ENCODE results near the gene NDUFA13.

The NDUFA13 gene

GRCh38 chr19:19549804-19550464 lies 33.9 kb downstream of the NDUFA13 start:
- no peak for DNase-seq

DNA sequence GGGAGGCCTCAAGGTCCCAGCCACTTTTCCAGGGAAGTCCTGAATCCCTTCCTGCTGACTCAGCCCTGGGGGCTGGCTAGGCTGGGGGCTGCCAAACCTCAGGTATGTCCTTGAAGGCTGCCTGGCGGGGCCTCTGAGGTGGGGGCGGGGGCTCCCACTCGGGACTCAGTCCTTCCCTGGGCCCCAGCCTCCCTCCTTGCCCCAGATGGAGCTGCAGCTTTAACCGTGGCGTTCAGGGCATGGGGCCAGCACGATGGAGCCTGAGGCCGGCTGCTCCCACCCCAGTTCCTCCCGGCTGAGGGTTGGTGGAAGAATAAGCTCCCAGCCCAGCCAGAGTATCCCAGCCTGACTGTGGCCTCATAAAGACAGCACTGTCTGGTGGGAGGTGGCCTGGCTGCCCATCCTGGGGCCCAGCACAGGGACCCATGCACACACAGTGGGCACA lies 34.5 kb downstream of the NDUFA13 start:
- DNase-seq = no peak

DNA sequence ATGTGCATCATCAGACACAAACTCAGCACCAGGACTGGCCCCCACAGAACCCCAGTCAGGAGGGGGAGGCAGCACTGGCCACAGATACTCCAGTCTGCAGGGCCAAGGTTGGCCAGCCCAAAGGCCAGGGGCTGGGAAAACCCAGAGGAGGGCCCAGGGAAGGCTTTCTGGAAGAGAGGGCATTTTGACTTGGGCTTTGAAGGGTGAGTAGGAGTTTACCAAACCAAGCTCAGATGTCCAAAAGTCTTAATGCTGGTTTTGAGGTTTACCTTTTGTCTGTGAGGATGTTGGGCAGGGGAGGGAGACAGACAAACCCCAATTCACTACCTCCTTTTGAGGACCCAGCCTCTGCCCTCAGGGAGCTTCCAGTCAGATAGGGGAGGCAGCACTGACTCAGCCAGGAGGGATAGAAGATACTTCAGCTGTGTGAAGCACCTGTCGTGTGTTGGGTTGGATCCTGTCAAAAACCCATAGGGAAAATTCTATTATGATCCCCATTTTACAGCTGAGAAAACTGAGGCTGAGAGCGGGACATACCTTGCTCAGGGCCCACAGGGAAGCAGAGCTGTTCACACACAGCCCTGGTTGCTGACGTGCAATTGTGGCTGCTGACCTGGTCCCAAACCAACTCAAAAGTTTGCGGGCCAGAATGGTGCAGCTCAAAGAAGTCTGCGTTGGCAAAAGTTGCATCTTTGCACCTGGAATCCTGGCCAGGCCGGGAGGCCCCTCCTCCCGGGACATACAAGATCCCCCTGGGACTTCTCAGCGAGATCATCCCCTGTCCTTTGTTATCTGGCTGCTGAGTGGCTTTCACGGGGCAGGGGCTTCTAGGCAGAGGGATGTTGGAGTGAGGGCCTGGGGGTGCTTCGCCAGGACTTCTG lies 35.2 kb downstream of the NDUFA13 start:
- DNase-seq = no peak

- no peak for DNase-seq
Observed at GRCh38 chr19:19551853-19552192, 35.8 kb downstream of the NDUFA13 start.

DNA sequence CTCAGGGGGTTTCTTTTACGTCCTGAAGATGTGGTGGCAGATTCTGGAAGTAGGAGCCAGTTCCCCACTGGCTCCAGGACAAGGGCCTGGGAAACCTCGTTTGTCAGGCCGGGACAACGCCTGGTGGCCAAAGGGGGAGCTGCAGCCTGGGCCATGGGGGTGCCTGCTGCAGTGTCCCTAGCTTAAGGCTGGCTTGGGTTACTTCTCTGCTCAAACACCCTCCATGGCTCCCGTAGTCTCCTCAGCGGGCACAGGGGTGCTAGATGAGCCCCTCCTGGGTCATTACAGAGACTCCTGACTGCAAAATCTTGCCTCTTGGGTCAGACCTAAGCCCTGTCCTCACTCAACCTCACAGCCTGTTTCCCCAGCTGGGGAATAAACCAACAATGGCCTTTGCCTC lies 36.8 kb downstream of the NDUFA13 start:
- DNase-seq = no peak

GRCh38 chr19:19553670-19554069 lies 37.6 kb downstream of the NDUFA13 start:
- no peak for DNase-seq

- peak; percentile 67 to 69 for DNase-seq
Observed at GRCh38 chr19:19554074-19555023, 38.3 kb downstream of the NDUFA13 start.

GRCh38 chr19:19558055-19558454 lies 42.0 kb downstream of the NDUFA13 start:
- DNase-seq = no peak

DNA sequence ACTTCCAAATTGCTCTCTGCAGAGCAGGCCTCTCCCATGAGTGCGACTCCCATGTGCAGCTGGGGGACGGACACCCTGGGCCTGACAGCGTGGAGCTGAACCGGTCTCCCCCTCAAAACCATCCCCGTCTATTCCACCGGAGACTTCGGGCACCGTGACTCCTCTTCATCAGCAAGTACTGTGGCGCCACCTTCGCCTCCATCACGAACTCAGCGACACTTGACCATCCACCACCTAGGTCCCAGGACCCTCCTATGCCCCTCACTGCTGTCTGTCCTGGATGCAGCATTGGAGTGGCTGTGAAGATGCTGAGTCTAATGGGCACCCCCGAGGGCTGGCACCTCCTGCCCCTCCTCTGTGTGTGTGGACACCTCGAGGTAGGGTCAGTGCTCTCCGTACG lies 42.6 kb downstream of the NDUFA13 start:
- DNase-seq = no peak

DNA sequence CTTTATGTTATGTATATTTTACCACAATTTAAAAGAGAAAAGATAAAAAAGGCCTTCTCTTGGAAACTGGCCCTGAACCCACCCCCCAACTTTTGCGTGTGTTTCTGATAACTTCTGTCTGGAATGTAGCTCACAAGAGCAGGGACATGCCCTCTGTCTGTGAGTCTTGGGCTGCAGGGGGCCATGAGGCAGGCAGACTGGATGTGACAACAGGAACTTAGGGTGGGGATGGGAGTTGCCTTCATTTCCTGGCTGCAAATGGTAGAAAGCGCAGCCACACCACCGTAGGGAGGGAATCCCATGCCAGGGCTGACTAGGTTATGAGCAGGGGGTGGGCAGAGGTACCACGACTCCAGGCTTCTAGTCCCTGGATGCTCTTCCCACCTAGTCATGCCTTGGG lies 43.9 kb downstream of the NDUFA13 start:
- no peak for DNase-seq

DNA sequence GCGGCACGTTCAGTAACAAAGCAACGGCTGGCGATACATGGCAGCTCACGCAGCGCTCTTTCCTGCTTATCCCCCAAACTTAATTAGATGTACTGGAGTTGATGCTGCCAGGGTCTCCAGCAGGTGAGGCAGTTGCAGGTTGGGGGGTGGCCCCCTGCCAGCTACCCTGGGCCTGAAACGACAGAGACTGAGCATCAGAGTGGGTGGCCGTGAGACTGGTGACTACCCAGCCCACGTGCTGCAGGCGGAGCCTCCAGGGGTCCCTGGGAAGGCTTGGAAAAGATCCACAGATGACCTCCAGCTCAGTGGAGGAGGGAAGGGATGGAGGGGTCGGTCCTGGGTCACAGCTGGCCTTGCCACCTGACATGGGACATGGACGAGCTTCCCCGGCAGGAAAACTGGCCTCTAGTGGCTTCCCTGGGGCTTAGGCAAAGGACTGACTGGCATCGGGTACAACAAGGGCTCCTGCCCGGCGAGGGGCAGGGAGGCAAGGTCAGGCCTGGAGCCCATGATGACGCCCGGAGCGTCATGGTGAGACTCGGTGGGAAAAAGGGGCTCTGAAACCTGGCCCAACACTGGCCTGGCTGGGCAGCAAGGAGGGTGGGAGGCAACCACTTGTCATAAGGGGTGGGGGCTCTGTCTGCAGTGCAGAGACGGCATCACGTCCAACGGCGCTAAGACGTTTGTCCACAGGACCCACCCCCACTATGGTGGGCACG lies 46.1 kb downstream of the NDUFA13 start:
- DNase-seq = no peak

DNA sequence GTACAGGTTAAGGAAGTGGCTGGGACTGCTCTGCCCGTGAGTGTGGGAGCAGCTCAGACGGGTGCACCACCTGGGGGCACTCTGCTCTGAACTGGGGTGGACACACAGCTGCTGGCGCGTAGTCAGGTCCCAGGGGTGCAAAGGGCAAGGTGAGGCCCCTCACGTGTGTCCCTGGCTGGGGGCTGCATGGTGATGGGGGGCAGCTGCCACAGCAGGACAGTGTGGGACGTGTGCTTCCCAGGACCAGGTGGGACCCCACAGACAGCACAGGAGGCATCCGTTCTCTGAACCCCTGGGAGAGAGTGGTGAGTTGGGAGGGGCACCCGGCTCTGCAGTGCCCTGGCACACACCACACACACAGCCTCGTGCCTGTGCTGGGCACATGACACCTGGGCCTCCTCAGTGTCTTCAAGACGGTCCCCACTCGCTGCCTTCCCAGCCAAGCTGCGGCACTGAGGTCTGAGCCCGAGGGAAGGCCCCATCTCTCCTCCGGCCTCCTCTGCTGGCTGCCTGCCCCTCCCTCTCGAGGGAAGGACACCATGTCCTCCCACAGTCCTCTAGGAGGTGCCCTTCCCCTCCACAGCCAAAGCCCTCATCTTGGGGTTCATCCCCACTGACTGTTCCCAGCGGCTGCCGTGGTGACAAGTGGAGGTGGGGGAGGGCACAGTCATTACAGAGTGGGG lies 46.8 kb downstream of the NDUFA13 start:
- DNase-seq = no peak

GRCh38 chr19:19563348-19563848 lies 47.4 kb downstream of the NDUFA13 start:
- no peak for DNase-seq

GRCh38 chr19:19566306-19566705 lies 50.3 kb downstream of the NDUFA13 start:
- DNase-seq = no peak

- DNase-seq = no peak
Observed at GRCh38 chr19:19567391-19567790, 51.4 kb downstream of the NDUFA13 start.

DNA sequence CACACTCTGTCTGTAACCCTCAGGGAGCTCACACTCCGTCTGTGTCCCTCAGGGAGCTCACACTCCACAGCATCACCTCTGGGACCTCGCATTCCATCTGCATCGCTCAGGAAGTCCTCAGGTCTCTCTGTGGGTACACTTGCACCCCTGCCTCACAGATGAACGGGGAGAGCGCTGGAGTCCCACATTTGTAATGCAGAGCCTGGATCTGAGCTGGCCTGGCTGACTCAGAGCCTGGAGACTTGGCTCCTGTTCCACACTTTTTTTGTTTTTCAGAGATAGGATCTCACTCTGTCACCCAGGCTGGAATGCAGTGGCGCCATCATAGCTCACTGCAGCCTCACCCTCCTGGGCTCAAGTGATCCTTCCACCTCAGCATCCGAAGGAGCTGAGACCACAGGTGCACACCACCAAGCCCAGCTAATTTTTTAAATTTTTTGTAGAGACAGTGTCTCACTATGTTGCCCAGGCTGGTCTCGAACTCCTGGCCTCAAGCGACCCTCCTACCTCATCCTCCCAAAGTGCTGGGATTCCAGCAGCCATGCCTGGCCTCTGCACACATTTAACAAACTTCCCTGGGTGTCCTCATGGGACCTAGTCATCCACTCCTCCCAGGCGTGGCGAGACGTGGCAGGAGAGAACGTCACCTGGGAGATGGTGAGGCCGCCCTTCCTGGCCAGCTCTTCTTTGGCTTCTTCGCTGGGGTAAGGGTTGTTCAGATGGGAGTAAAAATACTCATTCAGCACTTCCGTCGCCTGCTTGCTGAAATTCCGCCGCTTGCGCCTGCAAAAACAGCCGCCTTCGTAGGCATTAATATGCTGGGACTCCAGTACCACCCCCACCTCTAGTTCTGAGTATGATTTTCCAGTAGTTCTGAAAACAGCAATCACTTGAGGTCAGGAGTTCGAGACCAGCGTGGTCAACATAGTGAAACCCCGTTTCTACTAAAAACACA lies 53.1 kb downstream of the NDUFA13 start:
- DNase-seq = no peak

DNA sequence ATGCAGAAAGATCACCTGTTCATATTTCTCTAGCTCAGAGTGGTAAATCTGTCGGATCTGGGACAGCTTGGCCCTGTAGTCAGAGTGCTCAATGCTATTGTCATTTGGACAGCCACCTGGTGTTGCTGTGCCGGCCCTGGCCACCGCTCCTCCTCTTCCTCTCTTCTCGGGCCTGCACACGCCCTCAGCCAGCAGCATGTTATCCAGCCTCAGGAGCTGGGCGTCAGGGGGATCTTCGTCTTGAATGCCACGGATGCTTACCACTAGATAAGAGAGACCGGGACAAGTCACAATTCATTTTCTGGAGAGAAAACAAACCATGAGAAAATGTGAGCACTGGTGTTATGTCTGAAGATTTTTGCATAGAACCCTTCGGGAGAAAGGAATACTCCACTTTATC lies 54.5 kb downstream of the NDUFA13 start:
- DNase-seq = no peak

DNA sequence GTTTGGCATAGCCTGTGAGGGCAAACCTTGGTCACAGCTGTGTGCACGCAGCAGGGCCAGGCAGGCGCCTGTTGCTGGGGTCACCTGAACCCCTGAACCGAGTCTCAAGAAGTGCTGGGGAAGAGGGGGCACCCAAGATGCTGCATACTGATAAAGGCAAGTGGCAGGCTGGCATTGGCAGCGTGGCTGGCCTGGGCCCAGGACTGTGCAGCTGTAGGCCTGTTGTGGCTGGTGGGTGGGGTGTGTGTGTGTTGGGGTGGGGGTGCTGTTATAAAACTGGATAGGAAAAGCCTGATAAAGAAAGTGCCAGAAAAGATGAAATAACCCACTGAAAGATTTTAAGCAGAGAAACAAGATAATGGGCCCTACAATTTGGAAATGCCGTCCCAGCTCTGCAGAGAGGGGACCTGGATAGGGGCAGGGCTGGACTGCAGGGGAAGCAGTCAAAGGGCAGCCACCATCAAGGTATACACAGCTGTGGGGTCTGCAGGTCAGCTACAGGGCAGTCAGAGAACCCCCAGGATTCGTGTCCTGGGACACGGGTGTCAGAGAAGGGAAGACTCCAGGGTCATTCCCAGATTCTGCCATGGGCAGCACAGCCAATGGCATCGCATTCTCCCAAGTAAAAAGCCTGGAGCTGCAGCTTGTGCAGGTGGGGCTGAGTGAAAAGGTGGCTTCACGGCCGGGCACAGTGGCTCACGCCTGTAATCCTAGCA lies 55.2 kb downstream of the NDUFA13 start:
- no peak for DNase-seq

- DNase-seq = no peak
Observed at GRCh38 chr19:19575411-19575810, 59.4 kb downstream of the NDUFA13 start.

Measured in stimulated activated CD4-positive, alpha-beta T cell treated with anti-CD3 and anti-CD28 coated beads, Interleukin-2, amount 100 ng/mL, for 48 hours (primary cell).